GM12878 (cell line): ENCODE measurements around the gene OR6N1. TPM values are rescaled to one million over a fixed set of nuclear protein-coding genes. Genes with fewer than 3 reads are reported as not detected.

ENCODE experiments used
- ATAC-seq: fragments of 200-7000 bp; cut with Tn5 transposase; 3 replicates; pipeline ENCODE4 v1.9.1; 2020; ENCODE audit warnings: mild to moderate bottlenecking, moderate library complexity
- BruUV-seq: library from RNA; stranded (reverse); fragments of 400-500 nt; replicated peaks from 2 replicates; lab custom pipeline; 2021; lab: Mats Ljungman, UMichigan
- CTCF ChIA-PET: fragments of 300-600 bp; sonication (Branson Sonifier 250); formaldehyde crosslinking; extraction: SDS; loops from one replicate; lab custom pipeline; 2021; ENCODE audit warnings: inconsistent platforms; lab: Yijun Ruan, JAX
- POLR2A ChIA-PET: fragments of 350-600 bp; formaldehyde crosslinking; extraction: SDS; loops from one replicate; lab custom pipeline; 2021; ENCODE audit warnings: inconsistent platforms; lab: Charles Lee
- RAD21 ChIA-PET: fragments of 300-600 bp; sonication (Branson Sonifier 250); formaldehyde crosslinking; loops from one replicate; lab custom pipeline; 2023; ENCODE audit warnings: antibody characterized with exemption; ENCODE audit not compliant: unreplicated experiment; lab: Charles Lee
- SMC1A ChIA-PET: fragments of 300-600 bp; sonication (Branson Sonifier 250); formaldehyde crosslinking; loops from one replicate; lab custom pipeline; 2023; ENCODE audit not compliant: unreplicated experiment, uncharacterized antibody; lab: Charles Lee
- DNase-seq: peaks from one replicate; pipeline ENCODE4 v3.0.0-alpha.2; 2011; ENCODE audit warnings: low read depth, low spot score
- FAIRE-seq: peaks from 3 replicates; lab custom pipeline; 2011; peaks lifted over from hg19 to GRCh38; lab: Jason Lieb, UNC
- H2AFZ ChIP-seq: 2 replicates; pipeline ENCODE4 v1.6.0; 2011; ENCODE audit warnings: low read depth, low read length, control low read depth; ENCODE audit not compliant: control insufficient read depth
- H3K27ac ChIP-seq: 2 replicates; pipeline ENCODE4 v1.5.1; 2011; ENCODE audit warnings: control low read depth; ENCODE audit not compliant: control insufficient read depth, insufficient read depth
- H3K27me3 ChIP-seq, 2 experiments: replicated peaks in 1 of 2; 2 replicates each; pipeline versions ENCODE4 v1.6.0 to v1.6.1; 2011; ENCODE audit warnings: low read length in 1 of 2; ENCODE audit not compliant: control insufficient read depth in 2 of 2, insufficient read depth in 2 of 2
- H3K36me3 ChIP-seq, 2 experiments: 2 replicates each; pipeline ENCODE4 v1.5.1; 2011; ENCODE audit warnings: low read length in 1 of 2; ENCODE audit not compliant: control insufficient read depth in 2 of 2, insufficient read depth in 2 of 2
- H3K4me1 ChIP-seq: 2 replicates; pipeline ENCODE4 v1.6.1; 2011; ENCODE audit warnings: mild to moderate bottlenecking, low read length, moderate library complexity, mixed read lengths; ENCODE audit not compliant: control insufficient read depth, insufficient read depth
- H3K4me2 ChIP-seq: 2 replicates; pipeline ENCODE4 v1.6.0; 2011; ENCODE audit warnings: control low read depth; ENCODE audit not compliant: control insufficient read depth, insufficient read depth
- H3K4me3 ChIP-seq: fragments of 200-600 bp; sonication (generic); 2 replicates; pipeline ENCODE4 v1.5.1; 2016
- H3K79me2 ChIP-seq: 2 replicates; pipeline ENCODE4 v1.6.0; 2011; ENCODE audit warnings: low read length; ENCODE audit not compliant: control insufficient read depth, insufficient read depth
- H3K9ac ChIP-seq: 2 replicates; pipeline ENCODE4 v1.8.0; 2011; ENCODE audit warnings: low read length, control low read depth, mixed read lengths; ENCODE audit not compliant: control insufficient read depth, insufficient read depth
- H3K9me3 ChIP-seq: replicated peaks from 3 replicates; pipeline ENCODE4 v1.5.1; 2011; ENCODE audit warnings: mild to moderate bottlenecking, low read length; ENCODE audit not compliant: control insufficient read depth, insufficient read depth
- H4K20me1 ChIP-seq: 2 replicates; pipeline ENCODE4 v1.6.0; 2011; ENCODE audit not compliant: control insufficient read depth, insufficient read depth
- BCL3 ChIP-seq: IDR thresholded peaks from 2 replicates; pipeline ENCODE4 v1.6.1; 2011; ENCODE audit warnings: borderline replicate concordance, low read depth, mild to moderate bottlenecking, moderate library complexity, low read length; ENCODE audit not compliant: insufficient read depth, poor library complexity, severe bottlenecking
- CEBPB ChIP-seq, 2 experiments: fragments of 150-350 bp in 1 of 2; IDR thresholded peaks; 2 replicates each; pipeline ENCODE4 v1.6.1; 2012 to 2014; ENCODE audit warnings: low read depth in 2 of 2, low read length in 2 of 2, borderline replicate concordance in 1 of 2, inconsistent platforms in 1 of 2
- NR2C2 ChIP-seq: IDR thresholded peaks from 2 replicates; pipeline ENCODE4 v1.6.1; 2011; ENCODE audit warnings: borderline replicate concordance, low read depth; ENCODE audit not compliant: control insufficient read depth, insufficient read length
- PKNOX1 ChIP-seq: fragments of 450-650 bp; IDR thresholded peaks from 2 replicates; pipeline ENCODE4 v1.6.1; 2016; ENCODE audit warnings: mild to moderate bottlenecking
- POLR2AphosphoS5 ChIP-seq: IDR thresholded peaks from 2 replicates; pipeline ENCODE4 v1.6.1; 2011; ENCODE audit warnings: mild to moderate bottlenecking, low read length, inconsistent platforms
- RAD21 ChIP-seq: IDR thresholded peaks from 2 replicates; pipeline ENCODE4 v1.6.1; 2011; ENCODE audit warnings: mild to moderate bottlenecking, low read depth, low read length, moderate library complexity; ENCODE audit not compliant: insufficient read depth
- RCOR1 ChIP-seq: conservative IDR thresholded peaks from 2 replicates; pipeline ENCODE4 v1.6.1; 2012; ENCODE audit warnings: low read depth, low read length, improper control_type of control experiment
- TCF12 ChIP-seq: IDR thresholded peaks from 2 replicates; pipeline ENCODE4 v1.6.1; 2011; ENCODE audit warnings: low read depth, mild to moderate bottlenecking, low read length
- ZNF592 ChIP-seq: fragments of 450-650 bp; IDR thresholded peaks from 2 replicates; pipeline ENCODE4 v1.6.1; 2017; ENCODE audit warnings: mild to moderate bottlenecking, moderate library complexity
- WGBS: methylation state at CpG from one replicate; pipeline ENCODE4 v1.1.6; 2016; ENCODE audit warnings: low lambda C conversion rate; ENCODE audit not compliant: insufficient replicate concordance, insufficient coverage; ENCODE audit errors: missing lambda C conversion rate; 5-methylcytosine and 5-hydroxymethylcytosine counted together
- in situ Hi-C: fragments of 300-500 bp; cut with MboI; formaldehyde crosslinking; loops from 9 replicates; pipeline ENCODE4 v1.14.3; 2018; ENCODE audit warnings: mixed read lengths
- intact Hi-C: fragments of 100-400 bp; cut with micrococcal nuclease; formaldehyde crosslinking; loops from one replicate; pipeline ENCODE4 v1.14.2; 2022; ENCODE audit not compliant: unreplicated experiment
- polyA plus RNA-seq, 11 experiments: library from polyadenylated mRNA; depleted of rRNA in 4 of 11; unstranded in 6 of 11; stranded (reverse) in 5 of 11; fragments of >200 nt; fragmentation: Nextera tagmentation in 4 of 11; fragmentation: Illumina TruSeq in 1 of 11; extraction: Ambion mirVana in 4 of 11; extraction: Trizol in 1 of 11; gene quantifications; 1 replicate in 1 of 11; 2 replicates in 10 of 11; pipeline versions ENCODE4 v1.2.1 to v1.2.3, GENCODE V29; 2011 to 2016; ENCODE audit warnings: inconsistent platforms in 2 of 11, missing spikeins in 2 of 11, low read depth in 1 of 11
- total RNA-seq, 4 experiments: library from RNA; depleted of rRNA in 3 of 4; stranded (reverse); fragments of >200 nt in 3 of 4; fragmentation: Illumina TruSeq in 1 of 4; extraction: Trizol in 1 of 4; gene quantifications; 2 replicates each; pipeline versions ENCODE4 v1.2.1 to v1.2.3, GENCODE V29; 2013 to 2021
- TF ChIP-seq, protein P1 (sequence below): fragments of 450-650 bp; IDR thresholded peaks from 2 replicates; pipeline ENCODE4 v1.6.1; 2017; ENCODE audit warnings: mild to moderate bottlenecking
- TF ChIP-seq, protein P2 (sequence below): fragments of 150-350 bp; IDR thresholded peaks from 2 replicates; pipeline ENCODE4 v1.6.1; 2014; ENCODE audit warnings: mild to moderate bottlenecking, low read depth, low read length

OR6N1 gene
- total and polyA plus RNA-seq, 10 of the 15 experiments (the other 5 are each of a cell fraction or from before 2014, with no cell fraction given), result not detected

- TF ChIP-seq RCOR1, result no peak
- TF ChIP-seq, protein P1, sequence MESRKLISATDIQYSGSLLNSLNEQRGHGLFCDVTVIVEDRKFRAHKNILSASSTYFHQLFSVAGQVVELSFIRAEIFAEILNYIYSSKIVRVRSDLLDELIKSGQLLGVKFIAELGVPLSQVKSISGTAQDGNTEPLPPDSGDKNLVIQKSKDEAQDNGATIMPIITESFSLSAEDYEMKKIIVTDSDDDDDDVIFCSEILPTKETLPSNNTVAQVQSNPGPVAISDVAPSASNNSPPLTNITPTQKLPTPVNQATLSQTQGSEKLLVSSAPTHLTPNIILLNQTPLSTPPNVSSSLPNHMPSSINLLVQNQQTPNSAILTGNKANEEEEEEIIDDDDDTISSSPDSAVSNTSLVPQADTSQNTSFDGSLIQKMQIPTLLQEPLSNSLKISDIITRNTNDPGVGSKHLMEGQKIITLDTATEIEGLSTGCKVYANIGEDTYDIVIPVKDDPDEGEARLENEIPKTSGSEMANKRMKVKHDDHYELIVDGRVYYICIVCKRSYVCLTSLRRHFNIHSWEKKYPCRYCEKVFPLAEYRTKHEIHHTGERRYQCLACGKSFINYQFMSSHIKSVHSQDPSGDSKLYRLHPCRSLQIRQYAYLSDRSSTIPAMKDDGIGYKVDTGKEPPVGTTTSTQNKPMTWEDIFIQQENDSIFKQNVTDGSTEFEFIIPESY, result no peak
- TF ChIP-seq, all 136 proteins: peak for 0
Measured at GRCh38 chr1:158719664-158720063, 52.3 kb downstream of the OR6N1 start (continued).

DNA sequence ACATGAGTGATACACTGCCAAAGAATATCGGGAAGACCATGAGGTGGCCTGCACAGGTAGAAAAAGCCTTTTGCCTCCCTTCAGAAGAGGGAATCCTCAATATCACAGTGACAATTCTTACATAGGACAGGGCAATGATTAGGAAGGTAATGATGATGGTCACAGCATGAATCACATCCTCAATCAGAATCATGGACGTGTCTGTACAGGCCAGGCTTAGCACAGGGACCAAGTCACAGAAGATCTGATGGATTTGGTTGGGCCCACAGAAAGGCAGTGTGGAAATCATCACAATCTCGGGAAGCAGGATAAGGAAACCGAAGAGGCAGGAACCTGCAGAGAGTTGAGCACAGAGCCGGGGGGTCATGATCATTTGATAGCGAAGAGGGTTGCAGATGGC is 54.7 kb downstream of the OR6N1 start:
- intact Hi-C loops (no loop called here), in situ Hi-C loops (no loop called here)
- ChIA-PET SMC1A (interaction anchor here (1.2 kb wide), 1 partner anchor 14 kb away, joined by 5 read pairs; no protein-coding TSS in a partner anchor), RAD21 (no interaction called here), CTCF (interaction anchor here (0.7 to 1.0 kb wide), 2 partner anchors 40 to 513 kb away, joined by 3 read pairs; no protein-coding TSS in a partner anchor), POLR2A (no interaction called here)
- DNase-seq (no peak), ATAC-seq (no peak), FAIRE-seq (no peak)
- no peak overlapping the region for H3K27ac ChIP-seq
- H3K79me2 ChIP-seq, result no peaks in the 10 kb centered on the region
- no peak overlapping the region for H3K4me3 ChIP-seq
- no peak overlapping the region for H3K9ac ChIP-seq
- no peaks in the 10 kb centered on the region for H3K9me3 ChIP-seq
- no peaks in the 10 kb centered on the region for H3K36me3 ChIP-seq
- H3K4me1 ChIP-seq, result no peaks in the 10 kb centered on the region
- H3K27me3 ChIP-seq, result no peaks in the 10 kb centered on the region
- H2AFZ ChIP-seq, result no peak overlapping the region
- BruUV-seq, result no TSS peak
- 53% methylated on average over 6 of the region's 6 CpGs for WGBS
- H3K4me2 ChIP-seq, result no peak overlapping the region
- H4K20me1 ChIP-seq, result no peaks in the 10 kb centered on the region
- TF ChIP-seq POLR2AphosphoS5 (no peak), BCL3 (no peak), TCF12 (no peak), NR2C2 (no peak), PKNOX1 (no peak), CEBPB (IDR thresholded peaks at IDR 0.05; ENCODE audit: borderline replicate concordance in 1 of 2, low read depth in 2 of 2, low read length in 2 of 2) (no peak), RAD21 (no peak), ZNF592 (no peak)
- TF ChIP-seq, protein P2, sequence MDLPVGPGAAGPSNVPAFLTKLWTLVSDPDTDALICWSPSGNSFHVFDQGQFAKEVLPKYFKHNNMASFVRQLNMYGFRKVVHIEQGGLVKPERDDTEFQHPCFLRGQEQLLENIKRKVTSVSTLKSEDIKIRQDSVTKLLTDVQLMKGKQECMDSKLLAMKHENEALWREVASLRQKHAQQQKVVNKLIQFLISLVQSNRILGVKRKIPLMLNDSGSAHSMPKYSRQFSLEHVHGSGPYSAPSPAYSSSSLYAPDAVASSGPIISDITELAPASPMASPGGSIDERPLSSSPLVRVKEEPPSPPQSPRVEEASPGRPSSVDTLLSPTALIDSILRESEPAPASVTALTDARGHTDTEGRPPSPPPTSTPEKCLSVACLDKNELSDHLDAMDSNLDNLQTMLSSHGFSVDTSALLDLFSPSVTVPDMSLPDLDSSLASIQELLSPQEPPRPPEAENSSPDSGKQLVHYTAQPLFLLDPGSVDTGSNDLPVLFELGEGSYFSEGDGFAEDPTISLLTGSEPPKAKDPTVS, result no peak
